ENCODE results near the gene LRCOL1.

LRCOL1 gene

GRCh38 chr12:132610051-132610759, at the start of gene LRCOL1:
TSS of gene LRCOL1 (minus strand) at chr12:132610582. CDS start at chr12:132606251, 4,331 bp downstream.
- DNase-seq (ENCODE audit: low read depth), result no peak

DNA sequence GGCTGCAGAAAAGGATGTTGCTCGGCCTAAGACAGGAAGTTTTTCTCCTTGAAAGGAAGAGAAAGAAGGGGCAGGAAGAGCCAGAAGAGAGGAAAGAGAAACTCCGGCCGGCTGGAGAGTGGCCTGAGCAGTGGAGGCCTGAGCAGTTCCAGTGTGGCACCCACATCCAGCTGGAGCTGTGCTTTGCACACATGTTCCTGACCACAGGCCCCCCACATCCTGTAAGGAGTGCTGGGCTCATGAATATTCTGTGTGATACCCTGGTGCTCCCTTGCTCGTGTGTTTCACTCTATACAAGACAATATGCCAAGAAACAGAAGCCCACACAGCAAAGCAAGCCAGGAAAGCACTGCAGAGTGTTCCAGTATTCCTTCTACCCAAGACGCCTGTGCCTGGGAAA, 49.7 kb upstream of the LRCOL1 start:
- no peak for DNase-seq (ENCODE audit: low read depth)

DNA sequence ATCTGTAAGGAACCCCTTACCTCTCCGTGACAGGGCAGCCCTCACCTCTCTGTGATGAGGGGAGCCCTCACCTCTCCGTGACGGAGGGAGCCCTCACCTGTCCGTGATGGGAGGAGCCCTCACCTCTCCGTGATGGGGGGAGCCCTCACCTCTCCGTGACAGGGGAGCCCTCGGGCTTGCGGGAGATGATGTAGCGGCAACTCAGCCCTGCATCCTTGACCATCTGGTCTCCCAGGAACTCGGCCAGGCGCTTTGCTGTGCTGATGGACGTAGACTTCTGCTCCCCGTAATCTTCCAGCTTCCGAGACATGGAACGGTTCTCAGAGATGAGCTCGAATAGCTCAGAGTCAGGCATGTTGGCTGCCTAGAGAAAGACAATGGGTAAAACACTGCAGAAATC, 48.8 kb upstream of the LRCOL1 start:
- DNase-seq (ENCODE audit: low read depth), result no peak

DNA sequence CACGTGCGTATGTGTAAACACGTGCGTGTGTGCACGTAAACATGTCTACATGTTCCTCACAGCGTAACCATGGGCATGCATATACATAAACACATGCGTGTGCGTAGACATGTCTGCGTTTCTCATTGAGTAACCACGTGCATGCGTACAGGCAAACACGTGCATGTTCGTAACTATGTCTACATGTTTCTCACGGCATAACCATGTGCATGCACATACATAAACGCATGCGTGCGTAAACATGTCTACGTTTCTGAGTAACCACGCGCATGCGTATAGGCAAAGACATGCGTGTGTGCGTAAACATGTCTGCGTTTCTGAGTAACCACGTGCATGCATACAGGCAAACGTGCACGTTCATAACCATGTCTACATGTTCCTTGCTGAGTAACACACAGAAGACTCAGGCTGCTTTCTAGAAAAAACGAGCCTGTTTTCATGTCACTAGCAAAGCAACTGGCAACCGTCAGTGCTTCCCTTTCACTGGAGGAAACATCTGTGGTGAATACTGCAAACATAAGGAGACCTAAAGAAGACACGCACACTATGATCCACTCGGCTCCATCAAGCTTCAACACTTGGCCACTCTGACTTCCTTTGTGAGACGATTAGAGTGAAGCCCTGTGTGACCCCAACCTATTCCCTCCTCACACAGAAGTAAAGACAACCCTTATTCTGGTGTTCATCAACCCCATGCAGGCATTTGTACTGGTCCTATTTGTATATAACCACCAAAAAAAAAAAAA, 47.9 kb upstream of the LRCOL1 start:
- DNase-seq (ENCODE audit: low read depth), result no peak

- DNase-seq (ENCODE audit: low read depth), result no peak
Observed at GRCh38 chr12:132657004-132657727, 46.8 kb upstream of the LRCOL1 start.

DNA sequence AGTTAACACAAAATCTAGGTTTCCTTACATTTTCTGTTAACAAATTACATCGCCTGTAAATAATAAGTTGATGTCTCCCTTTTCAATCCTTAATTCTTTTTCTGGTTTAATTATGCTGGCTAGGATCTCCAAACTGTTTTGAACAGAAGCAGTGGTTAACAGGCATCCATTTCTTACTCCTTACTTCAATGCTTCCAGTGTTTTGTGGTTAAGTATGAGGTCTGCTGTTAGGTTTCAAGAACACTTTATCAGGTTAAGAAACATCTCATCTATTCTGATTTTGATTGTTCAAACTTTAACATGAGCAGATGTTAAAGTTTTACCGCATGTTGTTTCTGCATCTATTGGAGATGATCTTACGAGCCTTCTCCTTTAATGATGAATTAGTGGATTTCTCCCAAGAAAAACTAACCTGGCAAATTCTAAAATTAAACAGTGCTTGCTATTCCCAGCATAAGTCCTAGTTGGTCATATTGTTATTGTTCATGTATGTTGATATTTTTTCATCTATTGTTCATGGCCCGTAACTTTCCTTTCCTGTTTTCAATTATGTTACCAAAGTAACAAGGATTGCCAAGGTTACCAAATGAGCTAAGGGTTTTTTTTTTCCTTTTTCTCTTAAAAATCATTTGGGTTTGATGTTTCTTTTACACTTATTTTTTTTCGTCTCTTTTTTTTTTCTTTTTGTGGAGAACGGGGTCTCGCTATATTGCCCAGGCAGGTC, 43.3 kb upstream of the LRCOL1 start:
- no peak for DNase-seq (ENCODE audit: low read depth)

DNA sequence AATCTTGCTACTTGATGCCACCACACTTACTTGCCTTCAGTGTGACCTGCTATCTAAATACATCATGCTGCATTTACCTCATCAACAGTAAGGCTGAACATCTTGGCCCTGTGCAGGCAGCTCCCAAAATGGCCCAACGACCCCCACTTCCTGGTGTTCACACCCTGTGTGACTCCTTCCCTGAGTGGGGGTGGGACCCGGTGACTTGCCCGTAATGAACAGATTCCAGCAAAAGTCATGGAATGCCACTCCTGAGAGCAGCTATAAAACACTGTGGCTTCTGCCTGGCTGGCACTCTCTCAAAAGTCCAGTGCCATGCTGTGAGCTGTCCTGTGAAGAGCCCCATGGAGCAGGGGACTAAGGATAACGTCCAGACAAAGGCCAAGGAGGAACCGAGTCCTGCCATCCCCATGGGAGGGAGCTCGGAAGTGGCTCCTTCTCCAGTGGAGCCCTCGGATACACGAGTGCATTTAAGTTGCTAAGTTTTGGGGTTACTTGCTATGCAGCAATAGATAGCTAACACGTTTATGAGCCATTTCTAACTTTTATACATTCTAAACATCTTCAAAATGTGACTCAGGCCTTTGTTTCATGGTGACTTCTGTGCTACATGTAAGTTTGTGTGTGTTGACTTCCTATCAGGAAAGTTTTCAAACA, 41.2 kb upstream of the LRCOL1 start:
- DNase-seq (ENCODE audit: low read depth), result no peak

- no peak for DNase-seq (ENCODE audit: low read depth)
Observed at GRCh38 chr12:132649226-132649945, 39.0 kb upstream of the LRCOL1 start.

GRCh38 chr12:132648616-132649225, 38.3 kb upstream of the LRCOL1 start:
- DNase-seq (ENCODE audit: low read depth), result no peak

DNA sequence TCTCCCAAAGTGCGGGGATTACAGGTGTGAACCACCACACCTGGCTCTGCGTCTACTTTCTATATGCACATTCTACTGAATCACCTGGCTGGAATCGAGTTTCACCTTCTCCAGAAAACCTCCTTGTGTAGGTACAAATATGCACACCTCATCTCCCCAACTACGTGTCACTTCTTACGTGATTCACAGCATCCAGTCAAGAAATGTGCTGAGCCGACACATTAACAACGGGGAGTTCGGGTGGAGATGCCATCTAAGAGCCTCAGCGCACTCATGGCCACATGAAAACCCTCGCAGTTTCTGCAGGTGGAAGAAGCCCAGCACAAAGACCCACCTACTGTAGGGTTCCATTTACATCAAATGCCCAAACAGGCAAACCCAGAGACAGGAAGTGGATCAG, 37.5 kb upstream of the LRCOL1 start:
- no peak for DNase-seq (ENCODE audit: low read depth)

DNA sequence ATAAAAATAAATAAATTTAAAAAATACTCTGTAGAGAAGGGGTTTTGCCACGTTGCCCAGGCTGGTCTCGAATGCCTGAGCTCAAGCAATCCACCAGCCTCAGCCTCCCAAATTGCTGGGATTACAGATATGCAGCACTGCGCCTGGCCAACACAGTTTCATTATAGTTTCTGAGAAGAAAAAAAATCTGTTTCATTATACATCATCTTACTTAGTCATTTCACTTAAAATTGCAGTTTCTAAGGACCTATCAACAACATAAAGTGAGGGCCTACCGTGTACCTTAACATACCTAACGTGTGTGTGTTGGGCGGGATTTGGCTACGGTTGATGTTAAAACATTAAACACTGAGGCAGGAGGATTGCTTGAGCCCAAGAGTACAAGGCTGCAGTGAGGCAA, 36.5 kb upstream of the LRCOL1 start:
- no peak for DNase-seq (ENCODE audit: low read depth)

DNA sequence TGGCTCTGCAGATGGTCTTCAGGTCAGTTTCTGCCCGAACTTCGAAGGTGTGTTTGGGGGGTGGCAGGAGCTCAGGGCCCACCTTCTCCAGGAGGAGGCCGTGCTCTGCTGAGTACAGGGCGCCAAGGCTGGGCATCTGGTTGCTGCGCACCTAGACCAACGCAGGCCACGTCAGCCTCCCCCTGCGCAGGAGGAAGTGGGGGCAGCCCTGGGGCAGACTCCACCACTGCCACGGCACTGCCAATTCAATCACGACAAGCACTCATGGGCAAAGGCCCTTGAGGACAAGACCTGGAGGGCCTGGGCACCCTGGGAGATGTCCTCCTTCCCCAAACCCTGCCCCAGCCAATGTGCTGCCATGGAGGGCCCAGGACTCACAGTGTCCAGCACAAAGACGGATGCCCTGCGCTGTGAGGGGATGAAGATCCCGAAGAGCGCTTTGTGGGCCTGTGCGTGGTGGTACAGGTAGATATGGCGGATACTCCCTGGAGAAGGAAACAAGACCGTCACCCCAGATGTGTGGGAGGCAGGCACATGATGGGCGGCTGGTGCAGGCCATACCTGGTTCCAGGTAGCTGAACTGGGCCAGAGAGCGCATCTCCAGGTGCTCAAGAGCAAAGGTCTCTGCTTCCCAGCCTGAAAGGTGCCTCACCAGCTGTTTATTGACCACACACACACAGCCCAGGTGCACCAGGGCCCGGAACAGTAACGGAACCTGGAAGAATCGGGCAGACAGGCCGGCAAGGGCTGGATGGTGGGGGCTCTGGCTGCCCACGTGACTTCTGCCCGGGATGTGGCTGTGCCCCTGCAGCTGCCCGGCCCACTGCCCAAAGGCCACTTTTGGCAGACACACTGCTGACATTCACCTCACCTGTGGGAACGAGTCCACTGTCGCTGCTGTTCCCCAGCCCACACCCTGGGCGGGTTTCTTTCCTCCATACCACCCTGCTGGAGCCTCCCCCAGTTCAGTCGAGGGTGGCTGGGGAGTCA, 32.8 kb upstream of the LRCOL1 start:
- DNase-seq (ENCODE audit: low read depth), result no peak

DNA sequence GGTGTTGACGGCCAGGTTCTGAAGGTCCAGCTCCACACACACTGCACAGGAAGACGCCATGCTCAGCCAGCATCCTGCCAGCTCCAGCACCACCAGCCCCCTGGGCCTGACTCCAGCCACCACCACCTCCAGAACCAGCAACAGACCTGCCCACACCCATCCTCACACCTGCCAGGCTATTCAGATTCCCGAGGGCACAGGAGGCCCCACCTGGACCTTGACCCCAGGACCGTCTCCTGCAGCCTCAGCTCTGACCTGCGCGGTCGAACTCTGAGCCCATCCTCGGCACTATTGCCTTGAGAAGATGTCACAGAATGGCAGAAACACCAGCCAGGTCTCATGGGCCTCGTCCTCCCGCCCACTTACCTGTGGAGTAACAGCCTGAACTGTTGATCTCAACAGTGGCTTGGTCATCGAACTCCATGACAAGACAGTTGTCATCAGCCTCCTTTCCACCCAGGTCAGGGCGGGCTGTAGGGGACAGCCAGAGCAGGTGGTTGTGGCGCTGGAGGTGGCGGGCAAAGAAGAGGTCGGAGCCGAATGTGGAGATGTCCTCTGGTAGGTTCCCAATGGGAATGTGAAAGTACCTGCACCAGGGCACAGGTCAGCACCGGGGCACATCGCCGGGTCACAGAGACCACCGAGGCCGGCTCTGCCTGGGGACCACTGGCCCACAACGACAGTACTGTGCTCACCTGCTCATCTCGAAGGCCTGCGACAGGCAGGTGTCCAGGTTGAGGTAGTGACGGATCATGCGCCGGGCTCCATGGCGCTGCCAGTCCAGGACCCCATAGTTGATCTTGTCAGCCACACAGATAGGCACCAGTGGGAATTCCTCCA, 31.6 kb upstream of the LRCOL1 start:
- DNase-seq (ENCODE audit: low read depth), result no peak

DNA sequence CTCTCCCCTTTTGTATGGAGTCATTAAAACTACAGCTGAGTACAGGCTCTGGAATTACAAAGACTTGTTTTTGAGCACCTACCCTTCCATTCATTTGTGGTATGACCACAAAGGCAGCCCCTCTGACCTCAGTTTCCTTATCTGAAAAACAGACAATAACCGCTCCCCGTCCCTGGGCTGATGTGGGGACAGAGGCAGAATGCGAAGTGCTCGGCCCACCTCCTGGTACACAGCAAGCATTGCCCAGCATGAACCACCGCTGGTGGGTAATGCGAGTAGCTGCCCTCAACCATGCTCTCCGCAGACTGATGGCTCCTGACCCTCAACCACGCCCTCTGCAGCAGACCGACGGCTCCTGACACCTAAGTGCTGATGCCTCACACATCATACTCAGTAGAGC, 30.6 kb upstream of the LRCOL1 start:
- DNase-seq (ENCODE audit: low read depth), result no peak

GRCh38 chr12:132639956-132640520, 29.7 kb upstream of the LRCOL1 start:
- no peak for DNase-seq (ENCODE audit: low read depth)

DNA sequence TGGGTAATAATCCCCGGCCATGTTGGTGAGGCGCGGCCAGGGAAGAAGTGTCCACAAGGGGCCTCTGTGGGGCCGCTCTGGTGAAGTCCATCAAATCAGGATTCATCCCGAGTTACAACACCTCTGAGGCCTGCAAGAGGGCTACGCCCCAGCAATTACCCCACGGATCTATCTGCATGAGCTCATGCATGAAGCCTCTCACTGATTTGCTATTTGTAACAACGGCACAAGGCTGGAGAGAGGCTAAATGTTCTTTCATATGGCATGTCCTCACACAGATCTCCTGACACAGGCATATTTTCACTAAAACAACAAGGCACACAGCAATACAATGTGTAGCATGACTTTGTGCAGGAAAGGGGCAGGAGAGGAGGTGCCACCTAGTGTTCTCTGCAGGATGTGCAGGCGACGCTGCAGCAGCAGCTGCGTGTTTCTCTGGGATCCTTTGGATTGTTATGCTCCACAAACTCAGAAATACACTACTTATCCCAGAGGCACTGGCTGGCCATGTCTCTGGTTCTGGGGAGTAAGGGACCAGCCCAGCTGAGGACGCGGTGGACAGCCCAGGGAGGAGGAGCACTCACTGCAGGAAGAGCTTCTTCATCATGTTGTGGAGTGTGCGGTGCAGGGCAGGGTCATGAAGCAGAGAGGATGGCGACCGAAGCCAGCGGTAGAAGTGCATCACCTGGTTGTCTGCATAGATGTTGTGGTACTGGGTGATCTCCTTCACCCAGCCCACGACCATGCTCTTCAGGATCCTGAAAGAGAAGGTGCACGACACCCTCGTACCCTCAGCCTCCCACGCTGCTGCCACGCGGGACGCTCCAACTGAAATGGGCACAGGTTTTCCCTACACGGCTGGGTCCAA, 28.4 kb upstream of the LRCOL1 start:
- no peak for DNase-seq (ENCODE audit: low read depth)

- no peak for DNase-seq (ENCODE audit: low read depth)
Observed at GRCh38 chr12:132637811-132638210, 27.4 kb upstream of the LRCOL1 start.
